ENCODE measurements around the gene KIF4A. TPM values are rescaled to one million over a fixed set of nuclear protein-coding genes. Genes with fewer than 3 reads are reported as not detected.

KIF4A gene
- total and polyA plus RNA-seq, 9 of the 15 experiments (the other 6 are each of a cell fraction or from before 2014, with no cell fraction given), result 13.0 to 42.7 (median 35.9) TPM

GRCh38 chrX:70433848-70434351 lies 144.0 kb downstream of the KIF4A start (continued):
- TF ChIP-seq CTBP1 (IDR thresholded peaks at IDR 0.05; ENCODE audit: borderline replicate concordance) (peak; percentile 67), ATF3 (IDR thresholded peaks at IDR 0.05) (no peak), ATF3 (CRISPR knock-in tag; conservative IDR thresholded peaks at IDR 0.05) (no peak), CREM (IDR thresholded peaks at IDR 0.05; ENCODE audit: low read depth) (peak; percentile 97), DMBX1 (CRISPR knock-in tag; IDR thresholded peaks at IDR 0.05; ENCODE audit: borderline replicate concordance) (no peak), RB1 (IDR thresholded peaks at IDR 0.05; ENCODE audit: low read depth) (peak; percentile 78; the same call in 1 of the 2 replicates), PCBP1 (IDR thresholded peaks at IDR 0.05; ENCODE audit: low read depth, low read length, poor library complexity, severe bottlenecking) (no peak), PRPF4 (IDR thresholded peaks at IDR 0.05; ENCODE audit: insufficient read depth, low read depth, low read length, poor library complexity, severe bottlenecking) (no peak), HLTF (IDR thresholded peaks at IDR 0.05) (no peak), SIX5 (IDR thresholded peaks at IDR 0.05; ENCODE audit: borderline replicate concordance in 1 of 2, insufficient read depth in 1 of 2, low read depth in 1 of 2, low read length in 2 of 2) (no peak), ZSCAN29 (IDR thresholded peaks at IDR 0.05) (no peak), ZNF589 (CRISPR knock-in tag; IDR thresholded peaks at IDR 0.05; ENCODE audit: low read depth) (no peak), PHB2 (IDR thresholded peaks at IDR 0.05; ENCODE audit: low read depth) (no peak), LEF1 (IDR thresholded peaks at IDR 0.05) (no peak), ZKSCAN8 (CRISPR knock-in tag; IDR thresholded peaks at IDR 0.05) (no peak), ZNF586 (CRISPR knock-in tag; conservative IDR thresholded peaks at IDR 0.05) (no peak), SIN3B (IDR thresholded peaks at IDR 0.05; ENCODE audit: low read depth) (no peak), CXXC5 (CRISPR knock-in tag; IDR thresholded peaks at IDR 0.05) (peak; percentile 56), NFRKB (IDR thresholded peaks at IDR 0.05; ENCODE audit: low read depth) (no peak), NFYB (IDR thresholded peaks at IDR 0.05; ENCODE audit: extremely low read depth, insufficient read length) (no peak), MTA1 (IDR thresholded peaks at IDR 0.05; ENCODE audit: borderline replicate concordance) (no peak), ZNF354B (CRISPR knock-in tag; IDR thresholded peaks at IDR 0.05) (no peak), RBM22 (IDR thresholded peaks at IDR 0.05; ENCODE audit: low read depth, low read length, poor library complexity, severe bottlenecking) (no peak), TCF3 (CRISPR knock-in tag; IDR thresholded peaks at IDR 0.05) (no peak), NONO (IDR thresholded peaks at IDR 0.05; ENCODE audit: low read depth in 2 of 2, low read length in 1 of 2) (no peak), ZNF57 (CRISPR knock-in tag; IDR thresholded peaks at IDR 0.05) (no peak), POLR2H (tag; IDR thresholded peaks at IDR 0.05; ENCODE audit: low read depth) (no peak), NR2C1 (IDR thresholded peaks at IDR 0.05) (no peak), NR2C1 (tag; IDR thresholded peaks at IDR 0.05) (no peak), CBX3 (IDR thresholded peaks at IDR 0.05; ENCODE audit: borderline replicate concordance in 1 of 2, low read length in 2 of 2) (no peak), ZNF561 (CRISPR knock-in tag; conservative IDR thresholded peaks at IDR 0.05) (no peak)
- TF ChIP-seq, protein P1, sequence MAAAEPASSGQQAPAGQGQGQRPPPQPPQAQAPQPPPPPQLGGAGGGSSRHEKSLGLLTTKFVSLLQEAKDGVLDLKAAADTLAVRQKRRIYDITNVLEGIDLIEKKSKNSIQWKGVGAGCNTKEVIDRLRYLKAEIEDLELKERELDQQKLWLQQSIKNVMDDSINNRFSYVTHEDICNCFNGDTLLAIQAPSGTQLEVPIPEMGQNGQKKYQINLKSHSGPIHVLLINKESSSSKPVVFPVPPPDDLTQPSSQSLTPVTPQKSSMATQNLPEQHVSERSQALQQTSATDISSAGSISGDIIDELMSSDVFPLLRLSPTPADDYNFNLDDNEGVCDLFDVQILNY (CRISPR knock-in tag; IDR thresholded peaks at IDR 0.05), result no peak

Measured in K562 (cell line).